Adipocyte (in vitro differentiated cells): ENCODE measurements around the gene MCC.

Experiments used
- DNase-seq: peaks from one replicate; pipeline ENCODE4 v3.0.0-alpha.2; 2015; ENCODE audit warnings: low read depth
- H3K27me3 ChIP-seq: replicated peaks from 2 replicates; pipeline ENCODE4 v1.7.0; 2013; ENCODE audit warnings: mild to moderate bottlenecking, low read length, moderate library complexity; ENCODE audit not compliant: control insufficient read depth, insufficient read depth
- H3K36me3 ChIP-seq: 2 replicates; pipeline ENCODE4 v1.7.0; 2013; ENCODE audit warnings: low read length, mild to moderate bottlenecking, moderate library complexity; ENCODE audit not compliant: control insufficient read depth, insufficient read depth, severe bottlenecking
- H3K4me1 ChIP-seq: 2 replicates; pipeline ENCODE4 v1.7.0; 2013; ENCODE audit warnings: mild to moderate bottlenecking, low read length, moderate library complexity; ENCODE audit not compliant: control insufficient read depth, insufficient read depth
- H3K4me3 ChIP-seq: 2 replicates; pipeline ENCODE4 v1.7.0; 2013; ENCODE audit warnings: mild to moderate bottlenecking, low read length, moderate library complexity
- H3K9ac ChIP-seq: 2 replicates; pipeline ENCODE4 v1.7.0; 2013; ENCODE audit warnings: mild to moderate bottlenecking, low read length, moderate library complexity
- H3K9me3 ChIP-seq: 2 replicates; pipeline ENCODE4 v1.7.0; 2013; ENCODE audit warnings: mild to moderate bottlenecking, low read length, moderate library complexity; ENCODE audit not compliant: control insufficient read depth

MCC gene

GRCh38 chr5:112978836-112979235 is 509.4 kb downstream of the MCC start:
- Histone ChIP-seq H3K27me3 (no peaks in the 10 kb centered on the region), H3K36me3 (no peaks in the 10 kb centered on the region), H3K4me3 (peak overlapping the region; percentile 93), H3K9ac (peak overlapping the region; percentile 50), H3K9me3 (no peaks in the 10 kb centered on the region), H3K4me1 (peaks cover 41% of the 10 kb centered on the region)
- DNase-seq: no peak

GRCh38 chr5:112977440-112977861 is 510.8 kb downstream of the MCC start:
- Histone ChIP-seq H3K9me3 (no peaks in the 10 kb centered on the region), H3K36me3 (no peaks in the 10 kb centered on the region), H3K27me3 (no peaks in the 10 kb centered on the region), H3K9ac (peak overlapping the region; percentile 96), H3K4me3 (peak overlapping the region; percentile 93), H3K4me1 (peaks cover 41% of the 10 kb centered on the region)
- DNase-seq: peak; percentile 54

- Histone ChIP-seq H3K9ac (peak within 1 kb of the TSS; percentile 96), H3K4me1 (peaks cover 41% of the 10 kb centered on the region), H3K27me3 (no peaks in the 10 kb centered on the region), H3K4me3 (peak within 1 kb of the TSS; percentile 93), H3K9me3 (no peaks in the 10 kb centered on the region), H3K36me3 (no peaks in the 10 kb centered on the region)
- peak; percentile 99 for DNase-seq
These were observed 511.6 kb downstream of the MCC start, which contains the start of gene DCP2 for GRCh38 chr5:112976432-112977309. TSS of gene DCP2 (plus strand) at chr5:112976798. CDS start at chr5:112976934, 136 bp downstream.

GRCh38 chr5:112975721-112976431 is 512.4 kb downstream of the MCC start:
- peak overlapping the region; percentile 96 for H3K9ac ChIP-seq
- H3K4me3 ChIP-seq: peak overlapping the region; percentile 93
- no peaks in the 10 kb centered on the region for H3K27me3 ChIP-seq
- no peaks in the 10 kb centered on the region for H3K36me3 ChIP-seq
- H3K9me3 ChIP-seq: no peaks in the 10 kb centered on the region
- peaks cover 41% of the 10 kb centered on the region for H3K4me1 ChIP-seq
- DNase-seq: no peak

- H3K4me3 ChIP-seq: no peak overlapping the region
- no peaks in the 10 kb centered on the region for H3K36me3 ChIP-seq
- H3K9ac ChIP-seq: no peak overlapping the region
- no peak for DNase-seq
- H3K27me3 ChIP-seq: no peaks in the 10 kb centered on the region
- peaks cover 36% of the 10 kb centered on the region for H3K4me1 ChIP-seq
- H3K9me3 ChIP-seq: no peaks in the 10 kb centered on the region
These were observed 513.4 kb downstream of the MCC start for GRCh38 chr5:112974901-112975300.

- Histone ChIP-seq H3K9ac (no peak overlapping the region), H3K27me3 (no peaks in the 10 kb centered on the region), H3K4me1 (peaks cover 26% of the 10 kb centered on the region), H3K9me3 (no peaks in the 10 kb centered on the region), H3K36me3 (no peaks in the 10 kb centered on the region), H3K4me3 (no peak overlapping the region)
- DNase-seq: no peak
These were observed 514.3 kb downstream of the MCC start for GRCh38 chr5:112973904-112974303.

- DNase-seq: no peak
- H3K36me3 ChIP-seq: no peaks in the 10 kb centered on the region
- no peaks in the 10 kb centered on the region for H3K27me3 ChIP-seq
- H3K4me1 ChIP-seq: peaks cover 17% of the 10 kb centered on the region
- no peak overlapping the region for H3K4me3 ChIP-seq
- no peak overlapping the region for H3K9ac ChIP-seq
- no peaks in the 10 kb centered on the region for H3K9me3 ChIP-seq
These were observed 515.2 kb downstream of the MCC start for GRCh38 chr5:112973036-112973435.
